ENCODE measurements around the gene C16orf86. TPM values are rescaled to one million over a fixed set of nuclear protein-coding genes. Genes with fewer than 3 reads are reported as not detected.

The C16orf86 gene
- total RNA-seq, 1 donor from 2014 or later, result 2.6 TPM

- H3K36me3 Mint-ChIP-seq (ENCODE audit: insufficient read depth), result peaks cover 4% of the 10 kb centered on the region
- TF ChIP-seq CTCF (IDR thresholded peaks at IDR 0.05; ENCODE audit: unreplicated experiment), result no peak
- H3K4me3 Mint-ChIP-seq (ENCODE audit: low read depth), result no peak overlapping the region
- DNase-seq (ENCODE audit: low spot score, unreplicated experiment), result no peak
- H3K4me1 Mint-ChIP-seq (ENCODE audit: low read depth), result no peaks in the 10 kb centered on the region
- H3K27ac Mint-ChIP-seq, result no peak overlapping the region
- no peaks in the 10 kb centered on the region for H3K27me3 Mint-ChIP-seq
- H3K9me3 Mint-ChIP-seq (ENCODE audit: low read depth), result no peaks in the 10 kb centered on the region
Observed at GRCh38 chr16:67701420-67701819, 34.8 kb downstream of the C16orf86 start.

DNA sequence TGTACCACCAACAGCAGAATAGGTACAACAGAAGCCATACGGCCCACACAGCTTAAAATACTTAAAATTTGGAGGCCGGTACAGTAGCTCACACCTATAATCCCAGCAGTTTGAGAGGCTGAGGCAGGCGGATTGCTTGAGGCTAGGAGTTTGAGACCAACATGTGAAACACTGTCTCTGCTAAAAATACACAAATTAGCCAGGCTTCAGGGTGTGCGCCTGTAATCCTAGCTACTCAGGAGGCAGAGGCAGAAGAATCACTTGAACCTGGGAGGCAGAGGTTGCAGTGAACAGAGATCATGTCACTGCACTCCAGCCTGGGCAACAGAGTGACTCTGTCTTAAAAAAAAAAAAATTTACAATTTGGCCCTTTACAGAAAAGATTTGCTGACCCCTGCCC is 35.5 kb downstream of the C16orf86 start:
- DNase-seq (ENCODE audit: low spot score, unreplicated experiment), result no peak
- H3K9me3 Mint-ChIP-seq (ENCODE audit: low read depth), result no peaks in the 10 kb centered on the region
- H3K27ac Mint-ChIP-seq, result no peak overlapping the region
- no peak overlapping the region for H3K4me3 Mint-ChIP-seq (ENCODE audit: low read depth)
- no peaks in the 10 kb centered on the region for H3K4me1 Mint-ChIP-seq (ENCODE audit: low read depth)
- TF ChIP-seq CTCF (IDR thresholded peaks at IDR 0.05; ENCODE audit: unreplicated experiment), result no peak
- no peaks in the 10 kb centered on the region for H3K27me3 Mint-ChIP-seq
- H3K36me3 Mint-ChIP-seq (ENCODE audit: insufficient read depth), result peaks cover 5% of the 10 kb centered on the region

DNA sequence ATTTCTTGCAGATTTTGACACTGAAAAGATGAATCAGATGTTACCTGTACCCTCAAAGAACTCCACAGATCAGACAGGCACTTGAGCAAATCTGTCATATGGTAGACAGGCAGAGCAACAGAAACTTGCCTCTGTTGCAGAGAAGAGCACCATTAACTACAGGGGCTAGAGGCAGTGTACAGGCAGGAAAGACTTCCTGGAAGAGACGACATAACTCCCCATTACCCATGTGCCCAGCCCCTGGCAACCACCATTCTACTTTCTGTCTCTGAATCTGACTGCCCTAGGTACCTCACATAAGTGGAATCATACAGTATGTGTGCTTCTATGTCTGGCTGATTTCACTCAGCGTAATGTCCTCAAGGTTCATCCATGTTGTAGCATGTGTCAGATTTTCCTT is 37.0 kb downstream of the C16orf86 start:
- no peaks in the 10 kb centered on the region for H3K9me3 Mint-ChIP-seq (ENCODE audit: low read depth)
- H3K36me3 Mint-ChIP-seq (ENCODE audit: insufficient read depth), result peaks cover 4% of the 10 kb centered on the region
- no peaks in the 10 kb centered on the region for H3K27me3 Mint-ChIP-seq
- no peak overlapping the region for H3K4me3 Mint-ChIP-seq (ENCODE audit: low read depth)
- no peaks in the 10 kb centered on the region for H3K4me1 Mint-ChIP-seq (ENCODE audit: low read depth)
- DNase-seq (ENCODE audit: low spot score, unreplicated experiment), result no peak
- TF ChIP-seq CTCF (IDR thresholded peaks at IDR 0.05; ENCODE audit: unreplicated experiment), result no peak
- no peak overlapping the region for H3K27ac Mint-ChIP-seq

- DNase-seq (ENCODE audit: low spot score, unreplicated experiment), result no peak
- no peaks in the 10 kb centered on the region for H3K27me3 Mint-ChIP-seq
- no peak overlapping the region for H3K27ac Mint-ChIP-seq
- H3K9me3 Mint-ChIP-seq (ENCODE audit: low read depth), result no peaks in the 10 kb centered on the region
- H3K4me3 Mint-ChIP-seq (ENCODE audit: low read depth), result no peak overlapping the region
- H3K4me1 Mint-ChIP-seq (ENCODE audit: low read depth), result no peaks in the 10 kb centered on the region
- peaks cover 1% of the 10 kb centered on the region for H3K36me3 Mint-ChIP-seq (ENCODE audit: insufficient read depth)
- no peak for TF ChIP-seq CTCF (IDR thresholded peaks at IDR 0.05; ENCODE audit: unreplicated experiment)
Observed at GRCh38 chr16:67704110-67704509, 37.5 kb downstream of the C16orf86 start.

GRCh38 chr16:67707210-67707609 is 40.6 kb downstream of the C16orf86 start:
- TF ChIP-seq CTCF (IDR thresholded peaks at IDR 0.05; ENCODE audit: unreplicated experiment), result no peak
- Mint-ChIP-seq H3K4me3 (ENCODE audit: low read depth) (no peak overlapping the region), H3K9me3 (ENCODE audit: low read depth) (no peaks in the 10 kb centered on the region), H3K4me1 (ENCODE audit: low read depth) (peaks cover 4% of the 10 kb centered on the region), H3K27me3 (no peaks in the 10 kb centered on the region), H3K36me3 (ENCODE audit: insufficient read depth) (peaks cover 9% of the 10 kb centered on the region), H3K27ac (no peak overlapping the region)
- DNase-seq (ENCODE audit: low spot score, unreplicated experiment), result no peak

Data from progenitor cell of endocrine pancreas (in vitro differentiated cells).